Esophagus muscularis mucosa (tissue), 4 donors: ENCODE data around the gene ATP1A1. TPM values are rescaled to one million over a fixed set of nuclear protein-coding genes. Genes with fewer than 3 reads are reported as not detected.

ENCODE experiments used
- DNase-seq: peaks from one replicate; pipeline ENCODE4 v3.0.0-alpha.2; 2017; ENCODE audit errors: extremely low spot score
- H3K27ac ChIP-seq, 4 donors: fragments of 200-600 bp; sonication (generic); replicated peaks in 1 of 4; 1 replicate in 3 of 4; 2 replicates in 1 of 4; pipeline ENCODE4 v1.5.1; 2016 to 2019; ENCODE audit warnings: mild to moderate bottlenecking in 1 of 4
- H3K27me3 ChIP-seq, 4 donors: fragments of 200-600 bp; sonication (generic); one replicate each; pipeline versions ENCODE4 v1.5.1 to v1.6.0; 2016 to 2019
- H3K36me3 ChIP-seq, 4 donors: fragments of 200-600 bp; sonication (generic); one replicate each; pipeline ENCODE4 v1.5.1; 2016 to 2019
- H3K4me1 ChIP-seq, 4 donors: fragments of 200-600 bp; sonication (generic); one replicate each; pipeline ENCODE4 v1.5.1; 2016 to 2019
- H3K4me3 ChIP-seq, 4 donors: fragments of 200-600 bp; sonication (generic); 1 replicate in 2 of 4; 2 replicates in 2 of 4; pipeline ENCODE4 v1.5.1; 2016 to 2019; ENCODE audit warnings: mild to moderate bottlenecking in 4 of 4, moderate library complexity in 1 of 4
- H3K9me3 ChIP-seq, 4 donors: fragments of 200-600 bp; sonication (generic); 1 replicate in 3 of 4; 2 replicates in 1 of 4; pipeline ENCODE4 v1.5.1; 2016 to 2019
- EP300 ChIP-seq: sonication (generic); formaldehyde crosslinking; IDR thresholded peaks from one replicate; pipeline ENCODE4 v1.6.1; 2017; ENCODE audit warnings: antibody characterized with exemption
- POLR2A ChIP-seq: fragments of 450-650 bp; IDR thresholded peaks from one replicate; pipeline ENCODE4 v1.6.1; 2017; ENCODE audit warnings: antibody characterized with exemption, moderate library complexity, mild to moderate bottlenecking, low read depth
- POLR2AphosphoS5 ChIP-seq, 2 donors: sonication (generic); formaldehyde crosslinking; IDR thresholded peaks; one replicate each; pipeline ENCODE4 v1.6.1; 2017; ENCODE audit warnings: antibody characterized with exemption in 2 of 2
- WGBS: methylation state at CpG from one replicate; pipeline ENCODE4 v1.1.5; 2018; 5-methylcytosine and 5-hydroxymethylcytosine counted together
- intact Hi-C: fragments of 100-400 bp; cut with DNase I; formaldehyde crosslinking; loops from one replicate; pipeline ENCODE4 v1.15.1; 2023
- total RNA-seq, 4 donors: library from RNA; depleted of rRNA; stranded (reverse); fragments of >200 nt; gene quantifications; one replicate each; pipeline versions ENCODE4 v1.1.0 to v1.2.1, GENCODE V29; 2016
- TF ChIP-seq, protein P1 (sequence below), 3 experiments: fragments of 200-600 bp in 2 of 3; fragments of 450-650 bp in 1 of 3; sonication (generic) in 2 of 3; IDR thresholded peaks; one replicate each; pipeline ENCODE4 v1.5.1; 2017 to 2019; ENCODE audit warnings: antibody characterized with exemption in 3 of 3, mild to moderate bottlenecking in 2 of 3, moderate library complexity in 1 of 3

Gene ATP1A1
- total RNA-seq, 4 donors from 2014 or later, result 90.1 to 196 (median 157) TPM

DNA sequence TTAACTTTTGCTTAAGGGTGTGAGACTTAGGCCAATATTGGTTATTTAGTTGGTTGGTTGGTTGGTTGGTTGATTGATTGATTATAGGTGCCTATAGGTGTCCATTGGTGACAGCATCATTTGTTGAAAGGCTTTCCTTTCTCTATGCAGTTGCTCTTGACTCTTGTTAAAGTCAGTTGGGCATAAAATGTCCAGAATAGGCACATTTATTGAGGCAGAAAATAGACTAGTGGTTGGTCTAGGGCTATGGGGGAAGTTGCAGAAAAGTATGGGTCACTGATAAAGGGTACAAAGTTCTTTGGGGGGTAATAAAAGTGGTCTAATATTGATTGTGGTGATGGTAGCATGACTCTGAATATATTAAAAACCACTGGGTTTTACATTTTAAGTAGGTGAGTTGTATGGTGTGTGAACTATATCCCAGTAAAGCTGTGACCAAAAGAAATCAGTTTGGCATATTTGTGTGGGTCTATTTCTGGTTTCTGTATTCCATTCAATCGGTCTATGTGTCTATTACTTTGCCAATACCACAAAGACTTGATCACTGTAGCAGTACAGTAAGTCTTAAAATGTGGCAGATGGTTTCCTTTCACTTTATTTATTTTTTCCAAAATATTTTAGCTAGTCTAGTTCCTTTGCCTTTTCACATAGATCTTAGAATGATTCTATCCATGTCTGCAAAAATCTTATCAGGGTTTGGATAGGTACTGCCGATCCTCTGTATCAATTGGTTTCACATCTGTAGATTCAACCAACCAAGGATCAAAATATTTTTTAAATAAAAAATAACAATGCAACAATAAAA is 63.0 kb downstream of the ATP1A1 start:
- Histone ChIP-seq H3K27me3 (peaks cover 0 to 5% (median 0%) of the 10 kb centered on the region in 4 donors), H3K4me3 (no peak overlapping the region), H3K4me1 (no peaks in the 10 kb centered on the region), H3K27ac (no peak overlapping the region), H3K36me3 (no peaks in the 10 kb centered on the region), H3K9me3 (peaks cover 0 to 9% (median 0%) of the 10 kb centered on the region in 4 donors)
- 82% methylated on average over 2 of the region's 2 CpGs for WGBS
- no peak for DNase-seq
- intact Hi-C loops, result no loop called here
- TF ChIP-seq POLR2AphosphoS5 (IDR thresholded peaks at IDR 0.05), result no peak

DNA sequence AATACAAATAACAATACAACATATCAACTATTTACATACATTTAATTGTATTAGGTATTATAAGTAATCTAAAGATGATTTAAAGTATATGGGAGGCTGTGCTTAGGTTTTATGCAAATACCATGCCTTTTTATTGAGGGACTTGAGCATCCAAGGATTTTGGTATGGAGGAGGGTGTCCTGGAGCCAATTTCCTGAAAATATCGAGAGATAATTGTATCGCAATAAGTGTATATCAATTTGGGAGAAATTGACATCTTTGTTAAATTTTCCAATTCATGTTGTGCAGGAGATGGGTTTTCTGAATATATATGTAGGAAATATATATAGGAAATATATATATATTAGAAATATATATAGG is 63.5 kb downstream of the ATP1A1 start:
- Histone ChIP-seq H3K4me3 (no peak overlapping the region), H3K4me1 (no peaks in the 10 kb centered on the region), H3K36me3 (no peaks in the 10 kb centered on the region), H3K27ac (no peak overlapping the region), H3K27me3 (peaks cover 0 to 5% (median 0%) of the 10 kb centered on the region in 4 donors), H3K9me3 (peaks cover 0 to 9% (median 0%) of the 10 kb centered on the region in 4 donors)
- peak; percentile 10 for DNase-seq
- intact Hi-C loops, result no loop called here
- TF ChIP-seq, protein P1, sequence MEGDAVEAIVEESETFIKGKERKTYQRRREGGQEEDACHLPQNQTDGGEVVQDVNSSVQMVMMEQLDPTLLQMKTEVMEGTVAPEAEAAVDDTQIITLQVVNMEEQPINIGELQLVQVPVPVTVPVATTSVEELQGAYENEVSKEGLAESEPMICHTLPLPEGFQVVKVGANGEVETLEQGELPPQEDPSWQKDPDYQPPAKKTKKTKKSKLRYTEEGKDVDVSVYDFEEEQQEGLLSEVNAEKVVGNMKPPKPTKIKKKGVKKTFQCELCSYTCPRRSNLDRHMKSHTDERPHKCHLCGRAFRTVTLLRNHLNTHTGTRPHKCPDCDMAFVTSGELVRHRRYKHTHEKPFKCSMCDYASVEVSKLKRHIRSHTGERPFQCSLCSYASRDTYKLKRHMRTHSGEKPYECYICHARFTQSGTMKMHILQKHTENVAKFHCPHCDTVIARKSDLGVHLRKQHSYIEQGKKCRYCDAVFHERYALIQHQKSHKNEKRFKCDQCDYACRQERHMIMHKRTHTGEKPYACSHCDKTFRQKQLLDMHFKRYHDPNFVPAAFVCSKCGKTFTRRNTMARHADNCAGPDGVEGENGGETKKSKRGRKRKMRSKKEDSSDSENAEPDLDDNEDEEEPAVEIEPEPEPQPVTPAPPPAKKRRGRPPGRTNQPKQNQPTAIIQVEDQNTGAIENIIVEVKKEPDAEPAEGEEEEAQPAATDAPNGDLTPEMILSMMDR (IDR thresholded peaks at IDR 0.05), result no peak
- TF ChIP-seq POLR2A, result no peak
- TF ChIP-seq POLR2AphosphoS5 (IDR thresholded peaks at IDR 0.05), result no peak
- TF ChIP-seq EP300, result no peak
- WGBS, result 98% methylated on average over 2 of the region's 2 CpGs

DNA sequence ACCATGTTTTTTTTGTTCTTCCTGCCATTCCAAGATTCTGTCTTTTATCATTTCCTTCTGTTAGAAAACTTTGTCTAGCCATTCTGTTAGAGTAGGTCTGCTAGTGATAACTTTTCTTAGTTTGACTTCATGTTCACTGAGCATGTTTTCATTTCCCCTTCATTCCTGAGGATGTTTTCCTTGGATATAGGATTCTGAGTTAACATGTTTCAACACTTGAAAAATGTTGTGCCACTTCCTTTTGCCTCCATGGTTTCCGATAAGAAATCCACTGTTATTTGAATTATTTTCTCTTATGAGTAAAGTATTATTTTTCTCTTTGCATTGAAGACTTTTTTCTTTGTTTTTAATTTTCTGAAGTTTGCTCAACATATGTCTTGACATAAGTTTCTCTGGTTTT is 66.7 kb downstream of the ATP1A1 start:
- intact Hi-C loops, result no loop called here

DNA sequence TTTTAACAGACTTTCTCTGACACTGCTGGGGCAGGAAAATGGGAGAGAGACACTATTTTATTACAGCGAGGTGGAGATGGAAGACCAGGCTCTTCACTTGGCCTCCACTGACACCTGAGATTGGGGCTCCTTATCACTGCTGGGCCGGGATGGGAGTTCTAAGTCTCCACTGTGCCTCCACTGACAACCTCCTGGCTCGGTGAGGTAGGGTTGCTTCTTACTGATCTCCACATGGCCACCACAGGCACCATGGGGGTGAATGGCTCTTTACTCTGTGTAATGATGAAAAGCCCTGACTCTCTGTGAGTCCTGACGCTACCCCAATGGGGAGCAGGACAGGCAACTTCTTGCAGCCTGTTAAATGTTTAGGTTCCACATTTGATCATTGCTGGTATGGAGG is 67.7 kb downstream of the ATP1A1 start:
- Histone ChIP-seq H3K4me3 (no peak overlapping the region), H3K27me3 (peaks cover 0 to 25% (median 0%) of the 10 kb centered on the region in 4 donors), H3K36me3 (no peaks in the 10 kb centered on the region), H3K27ac (no peak overlapping the region), H3K4me1 (no peaks in the 10 kb centered on the region), H3K9me3 (no peaks in the 10 kb centered on the region)
- TF ChIP-seq, protein P1 (IDR thresholded peaks at IDR 0.05), result no peak
- no peak for TF ChIP-seq POLR2A
- DNase-seq, result peak; percentile 79
- intact Hi-C loops, result no loop called here
- 83% methylated on average over 4 of the region's 4 CpGs for WGBS

More for the DNA sequence above, 66.7 kb downstream of the ATP1A1 start:
- no peaks in the 10 kb centered on the region for H3K4me1 ChIP-seq
- H3K27me3 ChIP-seq, result peaks cover 0 to 17% (median 0%) of the 10 kb centered on the region in 4 donors
- no peak for DNase-seq
- no peaks in the 10 kb centered on the region for H3K36me3 ChIP-seq
- no peak for TF ChIP-seq POLR2A
- H3K9me3 ChIP-seq, result peaks cover 0 to under 1% (median 0%) of the 10 kb centered on the region in 4 donors
- no peak overlapping the region for H3K4me3 ChIP-seq
- H3K27ac ChIP-seq, result no peak overlapping the region
- 83% methylated on average over 1 of the region's 1 CpG for WGBS

DNA sequence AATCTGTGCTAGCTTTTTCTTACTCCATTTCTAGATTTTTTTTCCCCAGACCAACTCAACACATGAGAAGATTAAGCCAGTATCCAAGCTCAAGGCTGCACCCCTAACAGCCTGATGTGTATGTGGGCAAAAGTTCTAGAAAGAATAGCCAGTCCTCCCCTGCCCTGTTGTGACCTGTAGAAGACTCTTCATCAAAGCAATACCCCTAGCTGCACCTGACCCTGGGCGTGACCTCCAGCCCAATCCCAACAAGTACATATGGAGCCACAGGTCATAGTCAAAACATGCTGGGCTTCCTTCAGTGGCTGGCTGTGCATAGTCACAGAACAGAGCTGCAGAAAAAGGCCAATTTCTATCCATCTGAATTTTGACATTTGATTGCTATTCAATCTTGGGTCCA is 72.5 kb downstream of the ATP1A1 start:
- Histone ChIP-seq H3K27ac (no peak overlapping the region), H3K9me3 (no peaks in the 10 kb centered on the region), H3K36me3 (no peaks in the 10 kb centered on the region), H3K4me1 (no peaks in the 10 kb centered on the region), H3K4me3 (no peak overlapping the region), H3K27me3 (peaks cover 0 to 25% (median 0%) of the 10 kb centered on the region in 4 donors)
- WGBS, result 89% methylated on average over 1 of the region's 1 CpG
- TF ChIP-seq EP300 (no peak), POLR2A (no peak), POLR2AphosphoS5 (IDR thresholded peaks at IDR 0.05) (no peak)
- TF ChIP-seq, protein P1 (IDR thresholded peaks at IDR 0.05), result no peak
- intact Hi-C loops, result no loop called here
- DNase-seq, result peak; percentile 87
